Stimulated activated CD8-positive, alpha-beta memory T cell treated with anti-CD3 and anti-CD28 coated beads, Interleukin-2, amount 100 ng/mL, for 48 hours (primary cell): ENCODE results near the gene MFSD6L.

Experiments used
- DNase-seq, 2 donors: peaks; one replicate each; pipeline ENCODE4 v3.0.0-alpha.2; 2020; ENCODE audit warnings: low read depth in 2 of 2

Gene MFSD6L

DNA sequence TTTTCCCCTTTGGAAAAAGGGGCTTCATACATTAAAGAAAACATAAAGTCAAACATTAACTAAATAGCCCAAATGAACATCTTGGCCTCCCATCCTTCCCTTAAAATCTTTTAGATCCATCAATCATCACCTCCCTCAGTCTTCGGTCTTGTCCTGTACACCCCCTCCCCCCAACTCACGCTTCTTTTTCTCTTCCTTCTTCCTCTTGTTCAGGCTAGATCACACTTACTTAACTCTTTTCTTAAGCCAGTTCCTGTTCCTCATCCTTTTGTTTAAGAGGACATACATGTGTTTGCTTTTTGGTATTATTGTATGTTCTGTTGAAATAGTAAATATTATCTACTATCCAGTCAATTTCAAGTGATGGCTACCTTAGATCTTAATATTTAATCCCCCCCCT, 5.5 kb downstream of the MFSD6L start:
- DNase-seq: no peak

DNA sequence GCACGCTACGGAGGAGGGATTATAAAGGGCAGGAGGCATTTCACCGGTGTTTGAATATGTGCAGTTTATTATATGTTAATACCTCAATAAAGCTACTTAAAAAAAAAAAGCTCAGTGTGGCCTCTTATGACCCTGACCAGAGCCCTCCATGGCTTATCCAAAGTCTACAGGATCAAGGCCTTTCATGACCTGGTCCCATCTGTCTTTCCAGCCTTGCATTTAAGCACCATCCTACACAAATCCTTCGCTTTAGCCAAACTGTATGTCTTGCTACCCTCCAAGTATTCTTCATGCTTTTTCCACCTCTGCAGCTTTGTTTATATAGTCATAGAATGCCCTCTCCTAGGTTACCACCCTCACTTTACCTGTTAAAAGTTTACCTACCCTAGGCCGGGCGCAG, 6.5 kb downstream of the MFSD6L start:
- DNase-seq: no peak

DNA sequence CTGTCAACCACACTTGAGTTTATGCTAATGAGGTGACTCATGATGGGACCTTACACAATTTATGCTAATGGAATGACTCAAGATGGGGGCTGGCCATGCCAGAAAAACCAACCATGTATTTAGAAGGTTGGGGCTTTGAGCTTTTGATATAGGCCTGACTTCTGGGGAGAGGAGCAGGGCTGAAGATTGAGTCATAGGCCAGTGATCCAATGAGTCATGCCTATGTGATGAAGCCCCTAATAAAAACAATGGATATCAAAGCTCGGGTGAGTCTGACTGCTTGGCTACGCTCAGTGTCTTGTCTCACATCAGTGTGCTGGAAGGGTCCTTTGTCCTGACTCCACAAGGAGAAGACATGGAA, 7.3 kb downstream of the MFSD6L start:
- DNase-seq: no peak

DNA sequence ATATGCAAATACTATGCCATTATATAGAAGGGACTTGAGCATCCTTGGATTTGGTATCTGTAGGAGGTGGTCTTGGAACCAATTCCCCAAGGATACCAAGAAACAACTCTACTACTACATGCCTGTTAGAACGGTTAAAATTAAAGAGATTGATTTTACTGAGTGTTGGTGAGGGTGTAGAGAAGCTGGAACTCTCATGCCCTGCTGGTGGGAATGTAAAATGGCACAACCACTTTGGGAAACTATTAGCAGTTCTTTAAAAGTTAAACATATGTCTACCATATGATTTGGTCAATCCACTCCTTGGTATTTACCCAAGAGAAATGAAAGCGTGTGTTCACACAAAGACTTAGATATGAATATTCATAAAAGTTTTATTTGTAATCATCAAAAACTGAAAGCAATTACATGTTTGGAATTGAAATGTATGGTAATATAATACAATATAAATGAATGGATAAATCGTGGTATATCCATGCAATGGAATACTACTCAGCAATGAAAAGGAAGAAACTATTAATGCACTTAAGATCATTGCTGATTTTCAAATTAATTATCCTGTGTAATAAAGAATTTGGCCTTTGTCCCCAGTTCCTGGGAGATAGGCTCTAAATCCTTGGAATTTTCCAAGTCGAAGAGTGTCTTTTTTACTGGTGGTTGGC, 7.8 kb downstream of the MFSD6L start:
- no peak for DNase-seq

DNA sequence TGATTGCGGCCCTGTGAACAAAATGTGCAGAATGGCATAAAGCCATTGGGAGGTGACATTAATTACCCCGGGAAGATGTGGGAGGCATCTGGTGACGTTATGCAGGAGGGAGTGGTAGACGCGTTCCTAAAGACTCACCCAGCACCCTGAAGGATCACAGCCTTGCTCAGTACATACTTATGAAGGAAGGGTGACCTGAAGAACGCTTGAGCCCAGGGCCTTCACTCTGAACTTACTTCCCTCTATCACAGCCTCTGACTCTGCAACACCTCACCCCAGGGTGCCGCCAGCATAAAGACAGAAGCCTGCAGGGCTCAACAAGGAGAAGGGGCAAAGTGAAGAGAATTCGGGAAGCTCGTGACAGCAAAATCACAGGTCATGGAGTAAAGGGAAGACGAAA, 9.4 kb downstream of the MFSD6L start:
- DNase-seq: no peak

DNA sequence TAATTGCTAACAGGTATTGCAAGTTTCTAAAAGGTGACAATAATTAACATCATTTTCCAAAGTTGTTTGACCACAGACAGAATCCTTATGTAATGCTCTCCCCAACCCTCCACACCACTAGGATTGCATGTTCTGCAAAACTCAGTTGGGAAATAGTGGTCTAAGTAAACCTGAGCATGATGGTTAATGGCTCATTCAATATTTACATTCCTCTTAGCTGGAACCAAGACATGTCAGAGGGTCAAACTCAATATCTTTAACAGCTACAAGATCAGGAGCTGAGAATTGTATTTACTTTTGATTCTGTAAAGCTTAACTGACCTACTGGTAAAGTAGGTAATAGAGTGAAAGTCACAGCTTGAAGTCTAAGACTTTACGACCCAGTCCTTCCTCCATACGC, 10.2 kb downstream of the MFSD6L start:
- DNase-seq: no peak

DNA sequence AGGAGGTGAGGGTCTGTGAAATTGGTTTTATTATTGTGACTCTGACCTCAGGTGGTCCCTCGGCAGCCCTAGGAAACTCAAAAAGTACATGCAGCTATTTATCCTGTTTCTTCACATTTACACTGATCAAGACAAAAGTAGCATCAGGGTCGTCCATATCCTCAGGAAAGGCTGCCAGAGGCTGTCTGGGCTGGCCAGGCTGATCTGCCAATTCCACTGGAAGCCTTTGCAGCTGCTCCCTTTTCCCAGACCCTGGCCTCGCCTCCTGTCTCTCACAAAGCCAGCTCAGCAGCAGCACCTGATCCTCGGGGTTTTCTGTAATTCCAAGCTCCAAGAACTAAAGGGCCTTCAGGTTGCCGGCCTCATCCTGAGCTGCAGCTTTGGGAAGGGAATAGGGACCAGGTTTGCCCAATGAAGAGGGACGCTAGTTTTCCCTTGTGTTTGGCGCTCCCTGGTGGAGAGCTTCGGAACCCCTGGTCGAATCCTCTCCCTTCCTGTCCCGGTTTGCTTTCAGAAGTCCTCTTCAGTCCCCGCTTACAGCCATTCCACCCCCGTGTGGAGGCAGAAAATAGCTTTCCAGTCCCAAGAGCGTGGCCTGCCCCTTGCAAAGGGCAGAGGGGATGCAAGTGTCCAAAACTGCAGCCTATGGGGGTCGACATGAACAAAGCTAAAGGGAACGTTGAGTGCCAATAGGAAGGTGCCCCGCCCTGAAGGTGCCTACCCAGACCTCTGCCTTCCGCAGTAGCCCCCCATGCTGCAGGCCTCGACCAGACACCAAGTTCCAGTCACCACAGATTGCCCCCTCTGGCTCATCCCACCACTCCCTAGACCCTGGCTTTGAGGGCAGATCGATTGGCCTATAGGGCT, 13.4 kb downstream of the MFSD6L start:
- peak; percentile 46 to 59 for DNase-seq

DNA sequence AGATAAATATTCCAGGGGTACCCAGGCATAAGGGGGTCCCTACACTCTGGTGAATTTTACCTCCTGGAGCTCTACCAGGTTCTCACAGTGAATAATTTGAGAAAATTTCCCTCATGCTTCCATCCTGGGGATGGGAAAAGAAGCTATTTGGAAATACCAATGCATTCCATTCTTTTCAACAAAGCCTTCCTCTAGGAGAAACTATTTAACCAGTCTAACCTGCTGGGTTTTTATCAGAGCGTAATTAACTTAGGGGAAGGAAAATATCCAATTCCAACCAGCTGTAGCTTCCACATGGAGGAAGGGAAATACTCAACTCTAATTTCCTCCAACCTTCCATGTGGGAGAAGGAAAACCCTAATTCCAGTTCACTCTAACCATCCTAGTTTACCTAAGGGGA, 17.0 kb downstream of the MFSD6L start:
- DNase-seq: no peak

DNA sequence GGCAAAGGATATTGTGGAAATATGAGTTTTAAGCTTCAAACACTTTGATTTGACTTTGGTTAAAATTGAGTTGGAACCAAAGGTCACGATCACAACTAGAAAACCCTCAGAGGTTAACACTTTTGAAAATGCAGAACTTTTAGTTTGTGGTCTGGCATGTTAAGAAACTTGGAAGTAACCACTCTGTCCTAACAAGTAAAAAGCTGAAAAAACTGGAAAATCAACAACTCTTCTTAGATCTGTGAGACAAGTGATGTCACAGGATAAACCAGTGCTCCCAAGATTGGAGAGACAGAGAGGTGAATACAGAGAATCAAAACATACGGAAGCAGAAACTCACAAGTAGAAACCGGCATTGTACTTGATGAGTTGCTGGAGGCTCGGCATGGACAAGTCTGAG, 17.4 kb downstream of the MFSD6L start:
- no peak for DNase-seq

DNA sequence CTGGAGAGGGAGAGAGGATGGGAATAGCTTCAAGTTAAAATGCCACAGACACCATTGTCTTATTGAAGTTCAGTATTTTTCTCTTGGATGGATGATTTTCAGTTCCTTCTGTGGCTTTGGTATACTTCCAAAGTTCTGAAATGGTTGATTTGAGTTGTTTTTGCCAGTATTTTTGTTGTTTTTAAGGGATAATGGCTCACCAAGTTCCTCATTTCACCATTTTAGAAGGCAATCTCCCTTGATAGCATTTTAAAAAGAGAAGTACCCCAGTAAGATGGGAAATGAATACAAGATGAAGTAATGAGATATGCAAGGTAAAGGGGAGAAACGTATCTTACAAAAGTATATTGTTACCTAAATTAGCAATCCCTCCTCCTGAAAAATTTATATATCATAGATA, 22.3 kb downstream of the MFSD6L start:
- DNase-seq: no peak

DNA sequence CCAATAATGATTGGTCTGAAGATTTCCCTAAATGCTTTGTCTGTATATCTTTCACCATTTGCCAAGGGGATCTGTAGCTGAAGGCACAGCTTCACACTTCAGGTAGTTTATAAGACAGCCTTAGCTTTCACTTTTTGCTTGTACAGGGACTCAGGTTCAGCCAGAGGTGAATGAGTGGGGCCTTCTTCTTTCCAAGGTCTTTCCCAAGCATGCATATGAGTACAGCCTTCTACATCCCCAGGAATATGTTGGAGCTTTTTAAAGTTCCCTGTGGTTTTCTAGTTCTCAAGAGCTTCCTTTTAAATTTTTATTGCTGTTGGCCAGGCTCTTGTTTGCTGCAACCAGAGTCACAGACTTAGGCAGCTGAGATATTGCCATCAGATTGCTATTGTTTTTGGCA, 22.9 kb downstream of the MFSD6L start:
- DNase-seq: no peak

DNA sequence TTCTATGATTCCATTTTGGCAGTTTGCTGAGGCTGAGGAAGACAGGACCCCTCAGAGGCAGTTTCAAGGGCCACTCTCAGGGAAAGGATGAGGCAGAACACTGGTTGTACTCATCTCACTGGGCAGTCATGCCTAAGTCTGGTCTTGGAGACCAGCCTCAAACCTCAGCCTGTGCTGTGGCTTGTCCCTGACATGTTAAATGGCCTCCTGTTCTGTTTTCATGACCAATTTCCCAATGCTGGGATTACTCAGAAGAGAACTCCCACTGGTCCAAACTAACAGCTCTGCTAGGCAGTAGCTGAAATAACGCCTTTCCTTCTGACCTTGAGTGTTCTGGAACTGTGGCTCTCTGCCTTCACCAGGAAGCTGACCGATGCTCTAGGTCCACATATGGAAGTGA, 32.4 kb downstream of the MFSD6L start:
- no peak for DNase-seq

DNA sequence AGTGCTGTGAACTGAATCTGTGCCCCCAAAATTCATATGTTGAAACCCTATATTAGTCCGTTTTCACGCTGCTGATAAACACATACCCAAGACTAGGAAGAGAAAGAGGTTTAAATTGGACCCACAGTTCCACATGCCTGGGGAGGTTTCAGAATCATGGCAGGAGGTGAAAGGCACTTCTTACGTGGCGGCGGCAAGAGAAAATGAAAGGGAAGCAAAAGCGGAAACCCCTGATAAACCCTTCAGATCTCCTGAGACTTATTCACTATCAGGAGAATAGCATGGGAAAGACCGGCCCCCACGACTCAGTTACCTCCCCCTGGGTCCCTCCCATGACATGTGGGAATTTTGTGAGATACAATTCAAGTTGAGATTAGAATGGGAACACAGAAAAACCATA, 37.2 kb downstream of the MFSD6L start:
- DNase-seq: no peak

DNA sequence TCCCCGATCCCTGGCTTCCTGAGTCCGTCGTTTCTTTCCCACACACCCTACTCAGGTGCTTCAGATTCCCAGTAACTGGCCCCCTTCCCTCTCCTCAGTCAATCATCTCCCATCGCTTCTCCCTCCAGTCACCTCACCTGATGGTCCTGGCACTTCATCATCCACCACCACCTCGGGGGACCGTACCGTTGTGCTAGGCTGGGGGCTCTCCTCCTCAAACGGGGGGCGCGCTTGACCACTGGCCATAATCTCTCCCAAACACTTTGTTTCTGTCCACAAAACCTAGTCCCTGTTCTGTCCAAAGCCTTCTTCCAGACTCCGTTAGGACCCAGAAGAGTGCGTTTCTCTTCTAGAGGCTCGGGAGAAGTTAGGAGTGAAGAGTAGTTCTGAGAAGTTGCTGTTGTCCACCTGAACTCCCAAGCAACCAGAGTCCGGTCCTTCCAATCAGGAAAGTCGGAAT, 41.0 kb downstream of the MFSD6L start, which contains the start of gene SPDYE4:
Gene SPDYE4 (minus strand): TSS at position 410 of the 460 bp plus-strand sequence. CDS start 164 bp downstream, at position 246.
- no peak for DNase-seq

DNA sequence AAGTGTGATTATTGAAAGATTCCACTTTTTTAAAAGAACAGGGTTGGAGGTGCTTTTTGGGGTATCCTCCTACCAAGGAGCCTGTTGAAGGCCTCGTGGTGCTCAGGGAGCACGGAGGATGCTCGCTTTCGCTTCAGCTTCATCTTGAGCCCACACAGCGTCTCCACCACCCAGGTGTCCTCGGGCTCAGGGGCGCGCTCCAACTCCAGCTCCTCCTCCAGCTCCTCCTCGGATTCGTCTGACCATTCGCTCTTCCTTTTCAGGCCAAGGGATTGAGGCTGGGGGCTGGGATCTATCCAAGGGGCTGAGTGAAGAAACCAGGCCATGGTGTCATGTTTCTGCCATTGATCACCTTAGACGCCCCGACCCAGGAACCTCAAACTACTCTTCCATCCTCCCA, 42.0 kb downstream of the MFSD6L start:
- DNase-seq: no peak

DNA sequence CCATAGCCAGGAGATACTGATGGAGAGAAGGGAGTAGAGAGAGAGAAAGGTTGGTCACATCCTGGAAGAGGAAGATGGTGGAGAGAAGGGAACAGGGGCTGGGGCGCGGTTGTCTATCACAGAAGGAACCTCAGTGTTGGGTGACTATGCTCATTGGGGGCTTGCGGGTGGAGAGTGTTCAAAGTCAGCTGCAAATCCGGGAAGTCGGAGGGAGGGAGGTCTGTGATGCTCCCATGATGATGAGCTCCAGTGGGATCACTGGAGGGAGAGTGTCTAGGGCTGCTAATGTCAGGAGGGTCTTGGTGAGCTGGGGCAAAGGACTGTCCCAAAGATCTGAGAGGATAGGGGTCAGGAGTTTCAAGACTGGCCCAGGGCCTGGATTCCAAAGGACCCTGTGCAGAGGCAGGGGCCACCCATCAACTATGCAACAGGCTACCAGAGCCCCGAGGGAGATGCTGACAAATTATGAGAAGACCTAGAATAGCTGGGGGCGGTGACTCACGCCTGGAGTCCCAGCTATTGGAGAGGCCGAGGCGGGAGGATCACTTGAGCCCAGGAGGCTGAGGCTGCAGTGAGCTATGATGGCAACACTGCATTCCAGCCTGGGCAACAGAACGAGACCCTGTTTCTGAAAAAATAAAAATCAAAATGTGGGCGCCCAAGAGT, 43.4 kb downstream of the MFSD6L start:
- no peak for DNase-seq

DNA sequence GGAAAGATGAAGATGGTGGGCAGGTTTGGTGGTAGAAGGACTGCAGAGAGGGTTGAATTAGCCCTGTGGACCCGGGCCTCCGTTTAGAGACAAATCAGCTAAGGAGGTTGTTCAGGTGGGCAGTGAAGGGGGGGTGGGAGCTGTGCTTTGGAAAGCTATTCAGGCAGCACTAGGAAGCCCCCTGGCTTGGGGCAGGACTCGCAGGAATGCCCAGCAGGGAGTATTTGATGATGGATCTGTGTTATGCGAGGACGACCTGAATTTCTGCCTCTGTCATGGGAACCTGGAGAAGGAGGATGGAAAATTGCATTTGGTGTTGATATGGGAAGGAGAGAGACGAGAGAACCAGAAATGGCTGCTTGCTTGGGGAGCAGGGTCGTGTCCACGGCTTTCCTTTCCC, 44.3 kb downstream of the MFSD6L start:
- DNase-seq: no peak

DNA sequence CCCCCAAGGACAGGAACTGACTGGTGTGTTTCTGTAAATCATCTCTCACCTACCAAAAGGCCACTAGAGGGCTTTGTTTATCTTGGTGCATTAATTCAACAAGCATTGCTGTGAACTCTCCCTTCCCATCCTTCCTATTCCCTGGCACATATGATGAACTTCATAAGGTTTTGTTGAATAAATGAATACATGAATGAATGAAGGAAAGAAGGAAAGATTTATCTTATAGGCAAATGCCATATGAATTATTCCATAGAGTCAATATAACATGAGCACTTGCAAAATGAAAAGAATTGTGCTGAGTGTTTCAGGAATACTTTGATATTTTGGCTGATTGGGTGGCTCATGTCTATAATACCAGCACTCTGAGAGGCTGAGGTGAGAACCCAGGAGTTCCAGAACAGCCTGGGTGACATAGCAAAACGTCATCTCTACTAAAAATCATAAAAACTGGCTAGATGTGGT, 45.2 kb downstream of the MFSD6L start:
- DNase-seq: no peak

DNA sequence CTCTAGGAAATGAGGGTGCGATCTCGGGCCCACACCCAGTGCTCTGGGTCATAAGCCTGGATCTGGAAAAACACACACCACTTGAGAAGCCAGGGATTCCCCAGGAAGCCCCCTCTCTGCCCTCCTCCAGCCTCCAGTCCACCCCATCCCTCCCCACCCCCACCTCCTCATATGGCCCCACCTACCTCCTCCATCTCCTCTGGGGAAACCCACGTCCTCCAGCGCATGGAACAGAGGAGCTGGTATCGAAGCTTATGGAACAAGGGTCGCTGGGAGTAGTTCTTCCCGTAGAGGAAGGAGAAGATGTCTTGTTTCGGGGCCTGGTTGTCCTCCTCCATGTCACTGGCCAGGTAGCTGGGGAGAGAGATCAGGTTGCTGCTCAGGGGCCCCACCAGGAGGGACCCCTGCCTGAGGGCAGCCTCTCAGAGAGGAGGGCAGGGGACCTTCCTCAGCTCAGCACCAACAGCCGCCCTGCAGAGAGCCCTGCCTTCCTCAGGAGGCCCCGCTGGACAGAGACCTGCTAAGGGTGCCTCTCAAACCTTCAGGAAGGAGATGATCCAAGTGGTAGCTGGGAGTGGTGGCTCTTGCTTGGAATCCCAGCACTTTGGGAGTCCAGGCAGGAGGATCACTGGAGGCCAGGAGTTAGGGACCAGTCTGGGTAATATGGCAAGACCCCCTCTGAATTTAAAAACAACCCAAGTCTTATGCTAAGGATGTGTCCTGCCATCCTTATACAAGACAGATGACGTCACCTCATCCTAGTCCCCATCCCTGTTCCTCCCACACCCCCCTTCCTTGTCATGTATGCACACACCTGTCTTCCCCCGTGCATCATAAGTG, 45.8 kb downstream of the MFSD6L start:
- DNase-seq: no peak

DNA sequence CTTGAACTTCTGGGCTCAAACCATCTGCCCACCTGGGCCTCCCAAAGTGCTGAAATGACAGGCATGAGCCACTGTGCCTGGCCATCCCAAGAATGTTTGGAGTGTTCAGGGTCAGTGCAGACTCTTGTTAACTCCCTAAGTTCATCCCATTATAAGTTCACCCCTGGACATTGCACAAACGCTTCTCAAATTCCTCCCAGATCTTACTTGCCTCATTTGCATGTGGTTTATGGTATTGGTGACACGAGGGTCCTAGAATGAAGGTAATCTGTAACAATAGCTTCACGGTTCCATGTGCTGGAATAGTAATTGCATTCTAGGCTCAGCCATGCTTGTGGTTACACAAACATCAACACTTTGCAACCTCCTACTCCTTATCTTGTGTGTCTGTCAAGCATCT, 49.5 kb downstream of the MFSD6L start:
- DNase-seq: no peak

DNA sequence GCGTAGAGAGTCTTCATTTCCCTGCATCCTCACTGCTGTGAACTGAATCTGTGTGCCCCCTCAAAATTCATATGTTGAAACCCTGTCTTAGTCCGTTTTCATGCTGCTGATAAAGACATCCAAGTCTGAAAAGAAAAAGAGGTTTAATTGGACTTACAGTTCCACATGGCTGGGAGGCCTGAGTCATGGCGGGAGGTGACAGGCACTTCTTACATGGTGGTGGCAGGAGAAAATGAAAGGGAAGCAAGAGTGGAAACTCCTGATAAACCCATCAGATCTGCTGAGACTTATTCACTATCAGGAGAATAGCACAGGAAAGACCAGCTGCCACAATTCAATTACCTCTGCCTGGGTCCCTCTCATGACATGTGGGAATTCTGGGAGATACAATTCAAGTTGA, 51.4 kb downstream of the MFSD6L start:
- DNase-seq: no peak
